Keratinocyte (primary cell): ENCODE measurements around the gene ARHGAP24. TPM values are rescaled to one million over a fixed set of nuclear protein-coding genes. Genes with fewer than 3 reads are reported as not detected.

ENCODE experiments used
- DNase-seq: peaks from one replicate; pipeline ENCODE4 v3.0.0-alpha.2; 2011; ENCODE audit warnings: low read depth, missing footprints, low spot score
- FAIRE-seq: peaks from 2 replicates; lab custom pipeline; 2011; peaks lifted over from hg19 to GRCh38; lab: Jason Lieb, UNC
- H2AFZ ChIP-seq: 2 replicates; pipeline ENCODE4 v1.6.0; 2012; ENCODE audit warnings: low read length, control low read depth, inconsistent platforms; ENCODE audit not compliant: control insufficient read depth
- H3K27ac ChIP-seq: 2 replicates; pipeline ENCODE4 v1.5.1; 2011; ENCODE audit warnings: low read length; ENCODE audit not compliant: control insufficient read depth, insufficient read depth
- H3K27me3 ChIP-seq: 3 replicates; pipeline ENCODE4 v1.6.0; 2011; ENCODE audit warnings: low read length; ENCODE audit not compliant: control insufficient read depth, insufficient read depth; ENCODE audit errors: extremely low read depth
- H3K36me3 ChIP-seq, 2 experiments: 2 replicates in 1 of 2; 3 replicates in 1 of 2; pipeline ENCODE4 v1.5.1; 2011; ENCODE audit warnings: low read length in 2 of 2, mild to moderate bottlenecking in 1 of 2; ENCODE audit not compliant: control insufficient read depth in 2 of 2, insufficient read depth in 2 of 2; ENCODE audit errors: extremely low read depth in 1 of 2
- H3K4me1 ChIP-seq: 3 replicates; pipeline ENCODE4 v1.5.1; 2011; ENCODE audit warnings: low read length; ENCODE audit not compliant: control insufficient read depth, insufficient read depth; ENCODE audit errors: extremely low read depth
- H3K4me2 ChIP-seq: 3 replicates; pipeline ENCODE4 v1.6.0; 2011; ENCODE audit warnings: low read depth, low read length; ENCODE audit not compliant: control insufficient read depth, insufficient read depth; ENCODE audit errors: extremely low read depth
- H3K4me3 ChIP-seq, 3 experiments: fragments of 200-600 bp in 1 of 3; sonication (generic) in 1 of 3; 2 replicates in 2 of 3; 3 replicates in 1 of 3; pipeline ENCODE4 v1.5.1; 2011 to 2016; ENCODE audit warnings: low read length in 3 of 3, mild to moderate bottlenecking in 3 of 3, control low read depth in 2 of 3, inconsistent platforms in 1 of 3, low read depth in 1 of 3, mixed read lengths in 1 of 3, mixed run types in 1 of 3, moderate library complexity in 1 of 3; ENCODE audit not compliant: control insufficient read depth in 2 of 3, insufficient read depth in 2 of 3; ENCODE audit errors: extremely low read depth in 1 of 3
- H3K79me2 ChIP-seq: 2 replicates; pipeline ENCODE4 v1.6.0; 2012; ENCODE audit warnings: low read length; ENCODE audit not compliant: control insufficient read depth, insufficient read depth
- H3K9ac ChIP-seq: 3 replicates; pipeline ENCODE4 v1.6.0; 2011; ENCODE audit warnings: low read length; ENCODE audit not compliant: control insufficient read depth, insufficient read depth; ENCODE audit errors: extremely low read depth
- H3K9me1 ChIP-seq: 3 replicates; pipeline ENCODE4 v1.6.0; 2011; ENCODE audit warnings: low read length; ENCODE audit not compliant: control insufficient read depth, insufficient read depth; ENCODE audit errors: extremely low read depth
- H3K9me3 ChIP-seq: 2 replicates; pipeline ENCODE4 v1.5.1; 2012; ENCODE audit warnings: low read depth, low read length; ENCODE audit not compliant: control insufficient read depth
- H4K20me1 ChIP-seq: 3 replicates; pipeline ENCODE4 v1.6.0; 2011; ENCODE audit warnings: low read length; ENCODE audit not compliant: control insufficient read depth, insufficient read depth; ENCODE audit errors: extremely low read depth
- EZH2 ChIP-seq: IDR thresholded peaks from one replicate; pipeline ENCODE4 v1.6.1; 2012; ENCODE audit warnings: inconsistent platforms, mild to moderate bottlenecking, low read length, moderate library complexity
- dilution Hi-C: fragments of 300-500 bp; cut with MboI; formaldehyde crosslinking; loops from one replicate; pipeline ENCODE4 v1.7.0; 2020; ENCODE audit warnings: low sequenced_read_pairs; ENCODE audit not compliant: extremely low pct_ligation_motif_present
- polyA plus RNA-seq, 5 experiments: library from polyadenylated mRNA; depleted of rRNA in 3 of 5; stranded (reverse) in 3 of 5; stranded (forward) in 1 of 5; unstranded in 1 of 5; fragments of >200 nt; gene quantifications; 1 replicate in 1 of 5; 2 replicates in 3 of 5; 3 replicates in 1 of 5; pipeline versions ENCODE4 v1.2.1 to v1.2.3, GENCODE V29; 2011 to 2012; ENCODE audit warnings: missing spikeins in 2 of 5, low read depth in 1 of 5, low replicate concordance in 1 of 5
- TF ChIP-seq, protein P1 (sequence below), 3 experiments: IDR thresholded peaks in 1 of 3; conservative IDR thresholded peaks in 1 of 3; optimal IDR thresholded peaks in 1 of 3; 2 replicates in 2 of 3; 3 replicates in 1 of 3; pipeline versions ENCODE3 to v1.5.1; 2011; ENCODE audit warnings: low read length in 3 of 3, mild to moderate bottlenecking in 3 of 3, moderate library complexity in 2 of 3, control low read depth in 1 of 3, inconsistent platforms in 1 of 3; ENCODE audit not compliant: insufficient read depth in 2 of 3; ENCODE audit errors: extremely low read depth in 1 of 3

Gene ARHGAP24
- polyA plus RNA-seq, 1 donor (not counting 4 experiments of a cell fraction or from before 2014, with no cell fraction given) = 0.87 TPM

DNA sequence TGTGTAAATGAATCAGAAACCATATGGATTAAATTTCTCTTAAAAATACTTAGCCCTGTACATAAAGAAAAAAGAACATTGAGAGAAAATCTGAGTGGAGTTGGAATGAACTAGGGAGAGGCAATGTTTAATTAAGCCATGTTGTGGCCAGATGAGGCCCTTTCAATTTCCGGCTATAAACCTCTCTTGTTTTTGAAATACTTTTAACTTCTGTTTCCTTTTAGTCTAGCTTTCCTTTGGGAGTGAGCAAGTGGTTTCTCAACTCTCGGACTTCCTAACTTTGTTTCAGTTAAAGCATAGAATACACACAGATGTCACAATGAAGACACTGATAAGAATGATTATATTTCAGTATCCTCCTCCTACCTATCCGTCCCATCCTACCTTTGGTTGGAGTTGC, 197.2 kb downstream of the ARHGAP24 start:
- Histone ChIP-seq H3K4me1 (no peaks in the 10 kb centered on the region), H3K9me1 (no peaks in the 10 kb centered on the region), H3K27me3 (no peaks in the 10 kb centered on the region), H3K9me3 (no peaks in the 10 kb centered on the region), H3K79me2 (no peaks in the 10 kb centered on the region), H2AFZ (no peak overlapping the region), H3K36me3 (no peaks in the 10 kb centered on the region), H4K20me1 (no peaks in the 10 kb centered on the region), H3K27ac (no peak overlapping the region), H3K4me3 (no peak overlapping the region), H3K4me2 (no peak overlapping the region), H3K9ac (no peak overlapping the region)
- dilution Hi-C loops = no loop called here
- no peak for TF ChIP-seq EZH2
- TF ChIP-seq, protein P1, sequence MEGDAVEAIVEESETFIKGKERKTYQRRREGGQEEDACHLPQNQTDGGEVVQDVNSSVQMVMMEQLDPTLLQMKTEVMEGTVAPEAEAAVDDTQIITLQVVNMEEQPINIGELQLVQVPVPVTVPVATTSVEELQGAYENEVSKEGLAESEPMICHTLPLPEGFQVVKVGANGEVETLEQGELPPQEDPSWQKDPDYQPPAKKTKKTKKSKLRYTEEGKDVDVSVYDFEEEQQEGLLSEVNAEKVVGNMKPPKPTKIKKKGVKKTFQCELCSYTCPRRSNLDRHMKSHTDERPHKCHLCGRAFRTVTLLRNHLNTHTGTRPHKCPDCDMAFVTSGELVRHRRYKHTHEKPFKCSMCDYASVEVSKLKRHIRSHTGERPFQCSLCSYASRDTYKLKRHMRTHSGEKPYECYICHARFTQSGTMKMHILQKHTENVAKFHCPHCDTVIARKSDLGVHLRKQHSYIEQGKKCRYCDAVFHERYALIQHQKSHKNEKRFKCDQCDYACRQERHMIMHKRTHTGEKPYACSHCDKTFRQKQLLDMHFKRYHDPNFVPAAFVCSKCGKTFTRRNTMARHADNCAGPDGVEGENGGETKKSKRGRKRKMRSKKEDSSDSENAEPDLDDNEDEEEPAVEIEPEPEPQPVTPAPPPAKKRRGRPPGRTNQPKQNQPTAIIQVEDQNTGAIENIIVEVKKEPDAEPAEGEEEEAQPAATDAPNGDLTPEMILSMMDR (optimal IDR thresholded peaks at IDR 0.05 in 1 of 3, IDR thresholded peaks at IDR 0.05 in 1 of 3, conservative IDR thresholded peaks at IDR 0.05 in 1 of 3; ENCODE audit: extremely low read depth in 1 of 3, insufficient read depth in 2 of 3, low read length in 3 of 3) = no peak
- FAIRE-seq (no peak), DNase-seq (no peak)

- Histone ChIP-seq H3K79me2 (no peaks in the 10 kb centered on the region), H3K9me1 (no peaks in the 10 kb centered on the region), H3K4me2 (no peak overlapping the region), H2AFZ (no peak overlapping the region), H3K27ac (no peak overlapping the region), H4K20me1 (no peaks in the 10 kb centered on the region), H3K9me3 (no peaks in the 10 kb centered on the region), H3K4me3 (no peak overlapping the region), H3K36me3 (no peaks in the 10 kb centered on the region), H3K4me1 (no peaks in the 10 kb centered on the region), H3K27me3 (no peaks in the 10 kb centered on the region), H3K9ac (no peak overlapping the region)
- dilution Hi-C loops = no loop called here
- DNase-seq (no peak), FAIRE-seq (no peak)
- TF ChIP-seq, protein P1 (optimal IDR thresholded peaks at IDR 0.05 in 1 of 3, IDR thresholded peaks at IDR 0.05 in 1 of 3, conservative IDR thresholded peaks at IDR 0.05 in 1 of 3; ENCODE audit: extremely low read depth in 1 of 3, insufficient read depth in 2 of 3, low read length in 3 of 3) = no peak
- no peak for TF ChIP-seq EZH2
These were observed 198.0 kb downstream of the ARHGAP24 start for GRCh38 chr4:85672959-85673358.
